Measurements from ENCODE around the gene GRIK4.

DNA sequence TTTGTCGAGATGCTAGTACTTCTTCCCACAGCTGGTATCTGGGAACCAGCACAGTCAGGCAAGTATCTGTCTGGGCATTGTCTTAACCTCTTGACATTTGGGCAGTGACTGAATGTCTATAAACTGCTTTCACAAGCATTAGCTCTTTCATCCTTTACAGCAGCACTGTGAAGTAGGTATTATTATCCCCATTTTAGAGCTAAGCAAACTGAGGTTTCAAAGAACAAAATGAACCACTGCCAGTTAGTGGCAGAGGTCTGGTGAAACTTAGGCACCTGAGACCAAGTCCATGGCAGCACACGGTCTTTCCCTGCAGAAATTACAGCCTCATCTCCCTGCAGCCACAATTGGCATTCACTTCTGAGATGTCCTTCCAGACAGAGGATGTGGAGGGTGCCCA lies 401.4 kb downstream of the GRIK4 start:
- no peak for TF ChIP-seq GABPA (IDR thresholded peaks at IDR 0.05 in 1 of 2, conservative IDR thresholded peaks at IDR 0.05 in 1 of 2)
- TF ChIP-seq, protein P1, sequence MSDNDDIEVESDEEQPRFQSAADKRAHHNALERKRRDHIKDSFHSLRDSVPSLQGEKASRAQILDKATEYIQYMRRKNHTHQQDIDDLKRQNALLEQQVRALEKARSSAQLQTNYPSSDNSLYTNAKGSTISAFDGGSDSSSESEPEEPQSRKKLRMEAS (IDR thresholded peaks at IDR 0.05), result no peak
- TF ChIP-seq, protein P2, sequence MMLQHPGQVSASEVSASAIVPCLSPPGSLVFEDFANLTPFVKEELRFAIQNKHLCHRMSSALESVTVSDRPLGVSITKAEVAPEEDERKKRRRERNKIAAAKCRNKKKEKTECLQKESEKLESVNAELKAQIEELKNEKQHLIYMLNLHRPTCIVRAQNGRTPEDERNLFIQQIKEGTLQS (IDR thresholded peaks at IDR 0.05), result no peak
- TF ChIP-seq TAF1 (conservative IDR thresholded peaks at IDR 0.05), result no peak
- TF ChIP-seq, protein P3, sequence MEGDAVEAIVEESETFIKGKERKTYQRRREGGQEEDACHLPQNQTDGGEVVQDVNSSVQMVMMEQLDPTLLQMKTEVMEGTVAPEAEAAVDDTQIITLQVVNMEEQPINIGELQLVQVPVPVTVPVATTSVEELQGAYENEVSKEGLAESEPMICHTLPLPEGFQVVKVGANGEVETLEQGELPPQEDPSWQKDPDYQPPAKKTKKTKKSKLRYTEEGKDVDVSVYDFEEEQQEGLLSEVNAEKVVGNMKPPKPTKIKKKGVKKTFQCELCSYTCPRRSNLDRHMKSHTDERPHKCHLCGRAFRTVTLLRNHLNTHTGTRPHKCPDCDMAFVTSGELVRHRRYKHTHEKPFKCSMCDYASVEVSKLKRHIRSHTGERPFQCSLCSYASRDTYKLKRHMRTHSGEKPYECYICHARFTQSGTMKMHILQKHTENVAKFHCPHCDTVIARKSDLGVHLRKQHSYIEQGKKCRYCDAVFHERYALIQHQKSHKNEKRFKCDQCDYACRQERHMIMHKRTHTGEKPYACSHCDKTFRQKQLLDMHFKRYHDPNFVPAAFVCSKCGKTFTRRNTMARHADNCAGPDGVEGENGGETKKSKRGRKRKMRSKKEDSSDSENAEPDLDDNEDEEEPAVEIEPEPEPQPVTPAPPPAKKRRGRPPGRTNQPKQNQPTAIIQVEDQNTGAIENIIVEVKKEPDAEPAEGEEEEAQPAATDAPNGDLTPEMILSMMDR (IDR thresholded peaks at IDR 0.05; ENCODE audit: low read depth, low read length, missing input control), result no peak
- TF ChIP-seq, protein P4, sequence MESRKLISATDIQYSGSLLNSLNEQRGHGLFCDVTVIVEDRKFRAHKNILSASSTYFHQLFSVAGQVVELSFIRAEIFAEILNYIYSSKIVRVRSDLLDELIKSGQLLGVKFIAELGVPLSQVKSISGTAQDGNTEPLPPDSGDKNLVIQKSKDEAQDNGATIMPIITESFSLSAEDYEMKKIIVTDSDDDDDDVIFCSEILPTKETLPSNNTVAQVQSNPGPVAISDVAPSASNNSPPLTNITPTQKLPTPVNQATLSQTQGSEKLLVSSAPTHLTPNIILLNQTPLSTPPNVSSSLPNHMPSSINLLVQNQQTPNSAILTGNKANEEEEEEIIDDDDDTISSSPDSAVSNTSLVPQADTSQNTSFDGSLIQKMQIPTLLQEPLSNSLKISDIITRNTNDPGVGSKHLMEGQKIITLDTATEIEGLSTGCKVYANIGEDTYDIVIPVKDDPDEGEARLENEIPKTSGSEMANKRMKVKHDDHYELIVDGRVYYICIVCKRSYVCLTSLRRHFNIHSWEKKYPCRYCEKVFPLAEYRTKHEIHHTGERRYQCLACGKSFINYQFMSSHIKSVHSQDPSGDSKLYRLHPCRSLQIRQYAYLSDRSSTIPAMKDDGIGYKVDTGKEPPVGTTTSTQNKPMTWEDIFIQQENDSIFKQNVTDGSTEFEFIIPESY (IDR thresholded peaks at IDR 0.05), result no peak
- TF ChIP-seq, protein P5, sequence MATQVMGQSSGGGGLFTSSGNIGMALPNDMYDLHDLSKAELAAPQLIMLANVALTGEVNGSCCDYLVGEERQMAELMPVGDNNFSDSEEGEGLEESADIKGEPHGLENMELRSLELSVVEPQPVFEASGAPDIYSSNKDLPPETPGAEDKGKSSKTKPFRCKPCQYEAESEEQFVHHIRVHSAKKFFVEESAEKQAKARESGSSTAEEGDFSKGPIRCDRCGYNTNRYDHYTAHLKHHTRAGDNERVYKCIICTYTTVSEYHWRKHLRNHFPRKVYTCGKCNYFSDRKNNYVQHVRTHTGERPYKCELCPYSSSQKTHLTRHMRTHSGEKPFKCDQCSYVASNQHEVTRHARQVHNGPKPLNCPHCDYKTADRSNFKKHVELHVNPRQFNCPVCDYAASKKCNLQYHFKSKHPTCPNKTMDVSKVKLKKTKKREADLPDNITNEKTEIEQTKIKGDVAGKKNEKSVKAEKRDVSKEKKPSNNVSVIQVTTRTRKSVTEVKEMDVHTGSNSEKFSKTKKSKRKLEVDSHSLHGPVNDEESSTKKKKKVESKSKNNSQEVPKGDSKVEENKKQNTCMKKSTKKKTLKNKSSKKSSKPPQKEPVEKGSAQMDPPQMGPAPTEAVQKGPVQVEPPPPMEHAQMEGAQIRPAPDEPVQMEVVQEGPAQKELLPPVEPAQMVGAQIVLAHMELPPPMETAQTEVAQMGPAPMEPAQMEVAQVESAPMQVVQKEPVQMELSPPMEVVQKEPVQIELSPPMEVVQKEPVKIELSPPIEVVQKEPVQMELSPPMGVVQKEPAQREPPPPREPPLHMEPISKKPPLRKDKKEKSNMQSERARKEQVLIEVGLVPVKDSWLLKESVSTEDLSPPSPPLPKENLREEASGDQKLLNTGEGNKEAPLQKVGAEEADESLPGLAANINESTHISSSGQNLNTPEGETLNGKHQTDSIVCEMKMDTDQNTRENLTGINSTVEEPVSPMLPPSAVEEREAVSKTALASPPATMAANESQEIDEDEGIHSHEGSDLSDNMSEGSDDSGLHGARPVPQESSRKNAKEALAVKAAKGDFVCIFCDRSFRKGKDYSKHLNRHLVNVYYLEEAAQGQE (IDR thresholded peaks at IDR 0.05), result no peak

All from liver (tissue), 3 donors.